Tibial nerve (tissue), 4 donors: ENCODE results near the gene CDC42EP2. TPM values are rescaled to one million over a fixed set of nuclear protein-coding genes. Genes with fewer than 3 reads are reported as not detected.

Source experiments
- DNase-seq, 2 donors: peaks; one replicate each; pipeline ENCODE4 v3.0.0-alpha.2; 2019; ENCODE audit warnings: low spot score in 2 of 2
- H3K27ac ChIP-seq, 4 donors: fragments of 200-600 bp; sonication (generic) in 3 of 4; one replicate each; pipeline ENCODE4 v1.5.1; 2017 to 2019; ENCODE audit warnings: mild to moderate bottlenecking in 1 of 4
- H3K27me3 ChIP-seq, 2 donors: fragments of 200-600 bp; sonication (generic) in 1 of 2; one replicate each; pipeline versions ENCODE4 v1.5.1 to v1.6.0; 2017 to 2019
- H3K36me3 ChIP-seq, 3 donors: fragments of 200-600 bp; sonication (generic); one replicate each; pipeline ENCODE4 v1.5.1; 2018 to 2019
- H3K4me1 ChIP-seq, 4 donors: fragments of 200-600 bp; sonication (generic) in 3 of 4; one replicate each; pipeline ENCODE4 v1.5.1; 2017 to 2019
- H3K4me3 ChIP-seq, 4 donors: fragments of 200-600 bp; sonication (generic) in 3 of 4; one replicate each; pipeline ENCODE4 v1.5.1; 2017 to 2019; ENCODE audit warnings: mild to moderate bottlenecking in 1 of 4, moderate library complexity in 1 of 4
- H3K9me3 ChIP-seq, 4 donors: fragments of 200-600 bp; sonication (generic) in 3 of 4; one replicate each; pipeline ENCODE4 v1.5.1; 2017 to 2019
- CTCF ChIP-seq, 5 experiments: fragments of 200-600 bp in 3 of 5; fragments of 450-650 bp in 2 of 5; sonication (generic) in 3 of 5; IDR thresholded peaks; one replicate each; pipeline ENCODE4 v1.5.1; 2016 to 2019; ENCODE audit warnings: antibody characterized with exemption in 5 of 5, mild to moderate bottlenecking in 3 of 5, moderate library complexity in 2 of 5
- EP300 ChIP-seq, 2 donors: sonication (generic); formaldehyde crosslinking; IDR thresholded peaks; one replicate each; pipeline ENCODE4 v1.6.1; 2017; ENCODE audit warnings: antibody characterized with exemption in 2 of 2, mild to moderate bottlenecking in 1 of 2
- POLR2A ChIP-seq, 2 donors: fragments of 450-650 bp; IDR thresholded peaks; one replicate each; pipeline ENCODE4 v1.6.1; 2017; ENCODE audit warnings: antibody characterized with exemption in 2 of 2, mild to moderate bottlenecking in 2 of 2, moderate library complexity in 2 of 2
- WGBS, 2 donors: methylation state at CpG; one replicate each; pipeline ENCODE4 v1.1.5; 2018; 5-methylcytosine and 5-hydroxymethylcytosine counted together
- total RNA-seq, 4 donors: library from RNA; depleted of rRNA; stranded (reverse); fragments of >200 nt; gene quantifications; one replicate each; pipeline ENCODE4 v1.1.0, GENCODE V29; 2016

CDC42EP2 gene
- total RNA-seq, 4 donors from 2014 or later = 10.4 to 39.6 (median 24.9) TPM

- no peak for TF ChIP-seq POLR2A (IDR thresholded peaks at IDR 0.05)
- no peak for TF ChIP-seq EP300 (IDR thresholded peaks at IDR 0.05)
- TF ChIP-seq CTCF (IDR thresholded peaks at IDR 0.05) = no peak
- WGBS, 2 donors = 71 to 83% methylated on average over 12 of the region's 12 CpGs
- Histone ChIP-seq H3K27me3 (no peaks in the 10 kb centered on the region), H3K36me3 (peaks cover 0 to 40% (median 7%) of the 10 kb centered on the region in 3 donors), H3K9me3 (no peaks in the 10 kb centered on the region), H3K27ac (peak overlapping the region in 3 of 4 donors; percentile 24 to 77 (median 75)), H3K4me1 (peaks cover 0 to 56% (median 30%) of the 10 kb centered on the region in 4 donors), H3K4me3 (no peak overlapping the region)
- DNase-seq = no peak
Measured at GRCh38 chr11:65297026-65297672, 17.5 kb upstream of the CDC42EP2 start.

GRCh38 chr11:65298131-65298535 is 16.5 kb upstream of the CDC42EP2 start:
- H3K9me3 ChIP-seq = no peaks in the 10 kb centered on the region
- H3K27me3 ChIP-seq = no peaks in the 10 kb centered on the region
- DNase-seq = peak in 1 of 2 donors; percentile 61
- peak overlapping the region in 3 of 4 donors; percentile 64 to 77 (median 75) for H3K27ac ChIP-seq
- H3K36me3 ChIP-seq = peaks cover 0 to 40% (median 7%) of the 10 kb centered on the region in 3 donors
- H3K4me1 ChIP-seq = peaks cover 0 to 49% (median 23%) of the 10 kb centered on the region in 4 donors
- no peak for TF ChIP-seq POLR2A (IDR thresholded peaks at IDR 0.05)
- TF ChIP-seq CTCF (IDR thresholded peaks at IDR 0.05) = no peak
- TF ChIP-seq EP300 (IDR thresholded peaks at IDR 0.05) = peak in 1 of 2 donors; percentile 53
- 24 to 64% methylated on average over 8 of the region's 8 CpGs for WGBS, 2 donors
- H3K4me3 ChIP-seq = no peak overlapping the region

GRCh38 chr11:65298655-65299179 is 15.9 kb upstream of the CDC42EP2 start:
- peak overlapping the region; percentile 10 to 77 (median 70) for H3K27ac ChIP-seq
- peaks cover 0 to 46% (median 22%) of the 10 kb centered on the region in 4 donors for H3K4me1 ChIP-seq
- no peaks in the 10 kb centered on the region for H3K9me3 ChIP-seq
- no peak for TF ChIP-seq EP300 (IDR thresholded peaks at IDR 0.05)
- TF ChIP-seq POLR2A (IDR thresholded peaks at IDR 0.05) = no peak
- no peak for TF ChIP-seq CTCF (IDR thresholded peaks at IDR 0.05)
- no peak overlapping the region for H3K4me3 ChIP-seq
- DNase-seq = peak; percentile 44 to 53
- WGBS, 2 donors = 46 to 50% methylated on average over 10 to 12 of the region's 12 CpGs
- peaks cover 0 to 40% (median 7%) of the 10 kb centered on the region in 3 donors for H3K36me3 ChIP-seq
- no peaks in the 10 kb centered on the region for H3K27me3 ChIP-seq

GRCh38 chr11:65300621-65301275 is 13.9 kb upstream of the CDC42EP2 start:
- H3K4me1 ChIP-seq = peaks cover 0 to 44% (median 20%) of the 10 kb centered on the region in 4 donors
- 77 to 85% methylated on average over 17 of the region's 17 CpGs for WGBS, 2 donors
- no peaks in the 10 kb centered on the region for H3K9me3 ChIP-seq
- no peak overlapping the region for H3K4me3 ChIP-seq
- no peak overlapping the region for H3K27ac ChIP-seq
- TF ChIP-seq EP300 (IDR thresholded peaks at IDR 0.05) (no peak), POLR2A (IDR thresholded peaks at IDR 0.05) (no peak), CTCF (IDR thresholded peaks at IDR 0.05) (no peak)
- H3K27me3 ChIP-seq = no peaks in the 10 kb centered on the region
- peaks cover 0 to 23% (median 4%) of the 10 kb centered on the region in 3 donors for H3K36me3 ChIP-seq
- DNase-seq = no peak
